Esophagus squamous epithelium (tissue), 4 donors: ENCODE measurements around the gene TUBA4B.

ENCODE experiments used
- POLR2A ChIP-seq, 4 donors: fragments of 450-650 bp; IDR thresholded peaks; one replicate each; pipeline ENCODE4 v1.6.1; 2017; ENCODE audit warnings: antibody characterized with exemption in 4 of 4, mild to moderate bottlenecking in 4 of 4, moderate library complexity in 3 of 4
- TF ChIP-seq, protein P1 (sequence below), 6 experiments: fragments of 450-650 bp in 4 of 6; fragments of 200-600 bp in 2 of 6; sonication (generic) in 2 of 6; IDR thresholded peaks; one replicate each; pipeline ENCODE4 v1.5.1; 2016 to 2019; ENCODE audit warnings: antibody characterized with exemption in 6 of 6, mild to moderate bottlenecking in 4 of 6, moderate library complexity in 4 of 6

DNA sequence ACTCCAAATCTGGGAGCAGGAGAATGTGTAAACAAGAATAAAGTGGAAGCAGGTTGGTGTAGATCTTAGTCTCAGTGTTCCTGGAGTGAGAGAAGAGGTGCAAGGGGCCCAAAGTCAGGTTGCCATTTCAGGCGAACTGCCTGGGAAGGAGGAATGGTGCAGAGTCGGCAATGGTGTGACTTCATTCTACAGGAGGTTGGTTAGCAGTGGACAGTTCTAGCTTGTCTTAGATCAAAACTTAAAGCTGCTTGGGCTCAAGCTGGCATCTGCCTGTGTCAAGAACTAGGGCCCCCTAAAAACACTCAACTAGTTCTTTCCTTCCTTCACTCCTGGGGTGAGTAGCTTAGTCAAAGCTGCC lies 4.2 kb upstream of the TUBA4B start:
- TF ChIP-seq, protein P1, sequence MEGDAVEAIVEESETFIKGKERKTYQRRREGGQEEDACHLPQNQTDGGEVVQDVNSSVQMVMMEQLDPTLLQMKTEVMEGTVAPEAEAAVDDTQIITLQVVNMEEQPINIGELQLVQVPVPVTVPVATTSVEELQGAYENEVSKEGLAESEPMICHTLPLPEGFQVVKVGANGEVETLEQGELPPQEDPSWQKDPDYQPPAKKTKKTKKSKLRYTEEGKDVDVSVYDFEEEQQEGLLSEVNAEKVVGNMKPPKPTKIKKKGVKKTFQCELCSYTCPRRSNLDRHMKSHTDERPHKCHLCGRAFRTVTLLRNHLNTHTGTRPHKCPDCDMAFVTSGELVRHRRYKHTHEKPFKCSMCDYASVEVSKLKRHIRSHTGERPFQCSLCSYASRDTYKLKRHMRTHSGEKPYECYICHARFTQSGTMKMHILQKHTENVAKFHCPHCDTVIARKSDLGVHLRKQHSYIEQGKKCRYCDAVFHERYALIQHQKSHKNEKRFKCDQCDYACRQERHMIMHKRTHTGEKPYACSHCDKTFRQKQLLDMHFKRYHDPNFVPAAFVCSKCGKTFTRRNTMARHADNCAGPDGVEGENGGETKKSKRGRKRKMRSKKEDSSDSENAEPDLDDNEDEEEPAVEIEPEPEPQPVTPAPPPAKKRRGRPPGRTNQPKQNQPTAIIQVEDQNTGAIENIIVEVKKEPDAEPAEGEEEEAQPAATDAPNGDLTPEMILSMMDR (IDR thresholded peaks at IDR 0.05): no peak
- TF ChIP-seq POLR2A (IDR thresholded peaks at IDR 0.05): no peak
